Measurements from ENCODE around the gene CEACAM19. TPM values are rescaled to one million over a fixed set of nuclear protein-coding genes. Genes with fewer than 3 reads are reported as not detected.

CEACAM19 gene
- total and polyA plus RNA-seq, 10 of the 15 experiments (the other 5 are each of a cell fraction or from before 2014, with no cell fraction given) = 0.13 to 0.31 (median 0.17) TPM; not detected in 4

DNA sequence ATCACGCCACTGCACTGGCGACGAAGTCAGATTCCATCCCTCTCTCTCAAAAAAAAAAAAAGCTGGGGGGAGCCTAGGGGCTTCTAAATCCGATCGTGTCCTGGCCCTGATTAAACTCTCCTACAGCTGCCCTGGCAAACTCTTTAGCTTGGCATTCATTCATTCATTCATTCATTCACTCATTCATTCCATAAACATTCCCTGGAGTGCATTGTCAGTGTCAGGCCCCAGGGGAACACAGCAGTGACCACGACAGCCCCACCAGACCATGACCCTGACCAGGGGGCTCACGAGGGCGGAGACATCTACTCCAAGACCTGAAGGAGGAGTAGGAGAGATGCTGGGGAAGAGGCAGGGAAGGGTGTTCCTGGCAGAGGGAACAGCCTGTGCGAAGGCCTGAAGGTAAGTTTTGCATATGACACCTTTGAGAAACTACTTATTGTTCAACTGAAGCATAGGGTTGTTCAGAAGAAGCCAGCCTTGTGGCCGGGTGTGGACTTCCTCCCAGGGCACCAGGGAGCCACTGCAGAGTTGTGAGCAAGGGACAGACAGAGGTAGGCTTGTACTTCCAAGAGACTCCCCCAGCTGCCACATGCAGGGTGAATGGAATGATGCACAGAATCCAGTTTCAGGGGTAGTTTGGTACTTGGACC is 52.1 kb downstream of the CEACAM19 start (continued):
- TF ChIP-seq, protein P1, sequence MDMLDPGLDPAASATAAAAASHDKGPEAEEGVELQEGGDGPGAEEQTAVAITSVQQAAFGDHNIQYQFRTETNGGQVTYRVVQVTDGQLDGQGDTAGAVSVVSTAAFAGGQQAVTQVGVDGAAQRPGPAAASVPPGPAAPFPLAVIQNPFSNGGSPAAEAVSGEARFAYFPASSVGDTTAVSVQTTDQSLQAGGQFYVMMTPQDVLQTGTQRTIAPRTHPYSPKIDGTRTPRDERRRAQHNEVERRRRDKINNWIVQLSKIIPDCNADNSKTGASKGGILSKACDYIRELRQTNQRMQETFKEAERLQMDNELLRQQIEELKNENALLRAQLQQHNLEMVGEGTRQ (IDR thresholded peaks at IDR 0.05; ENCODE audit: borderline replicate concordance, low read depth, low read length) = no peak
- no peak for TF ChIP-seq RB1 (IDR thresholded peaks at IDR 0.05; ENCODE audit: borderline replicate concordance)
- TF ChIP-seq SP1 (IDR thresholded peaks at IDR 0.05; ENCODE audit: low read depth, low read length) = no peak
- TF ChIP-seq, protein P2, sequence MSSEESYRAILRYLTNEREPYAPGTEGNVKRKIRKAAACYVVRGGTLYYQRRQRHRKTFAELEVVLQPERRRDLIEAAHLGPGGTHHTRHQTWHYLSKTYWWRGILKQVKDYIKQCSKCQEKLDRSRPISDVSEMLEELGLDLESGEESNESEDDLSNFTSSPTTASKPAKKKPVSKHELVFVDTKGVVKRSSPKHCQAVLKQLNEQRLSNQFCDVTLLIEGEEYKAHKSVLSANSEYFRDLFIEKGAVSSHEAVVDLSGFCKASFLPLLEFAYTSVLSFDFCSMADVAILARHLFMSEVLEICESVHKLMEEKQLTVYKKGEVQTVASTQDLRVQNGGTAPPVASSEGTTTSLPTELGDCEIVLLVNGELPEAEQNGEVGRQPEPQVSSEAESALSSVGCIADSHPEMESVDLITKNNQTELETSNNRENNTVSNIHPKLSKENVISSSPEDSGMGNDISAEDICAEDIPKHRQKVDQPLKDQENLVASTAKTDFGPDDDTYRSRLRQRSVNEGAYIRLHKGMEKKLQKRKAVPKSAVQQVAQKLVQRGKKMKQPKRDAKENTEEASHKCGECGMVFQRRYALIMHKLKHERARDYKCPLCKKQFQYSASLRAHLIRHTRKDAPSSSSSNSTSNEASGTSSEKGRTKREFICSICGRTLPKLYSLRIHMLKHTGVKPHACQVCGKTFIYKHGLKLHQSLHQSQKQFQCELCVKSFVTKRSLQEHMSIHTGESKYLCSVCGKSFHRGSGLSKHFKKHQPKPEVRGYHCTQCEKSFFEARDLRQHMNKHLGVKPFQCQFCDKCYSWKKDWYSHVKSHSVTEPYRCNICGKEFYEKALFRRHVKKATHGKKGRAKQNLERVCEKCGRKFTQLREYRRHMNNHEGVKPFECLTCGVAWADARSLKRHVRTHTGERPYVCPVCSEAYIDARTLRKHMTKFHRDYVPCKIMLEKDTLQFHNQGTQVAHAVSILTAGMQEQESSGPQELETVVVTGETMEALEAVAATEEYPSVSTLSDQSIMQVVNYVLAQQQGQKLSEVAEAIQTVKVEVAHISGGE (CRISPR knock-in tag; IDR thresholded peaks at IDR 0.05) = no peak
- no peak for TF ChIP-seq MYC (IDR thresholded peaks at IDR 0.05; ENCODE audit: insufficient read depth, insufficient read length, insufficient replicate concordance, low read length, severe bottlenecking)
- TF ChIP-seq, protein P3, sequence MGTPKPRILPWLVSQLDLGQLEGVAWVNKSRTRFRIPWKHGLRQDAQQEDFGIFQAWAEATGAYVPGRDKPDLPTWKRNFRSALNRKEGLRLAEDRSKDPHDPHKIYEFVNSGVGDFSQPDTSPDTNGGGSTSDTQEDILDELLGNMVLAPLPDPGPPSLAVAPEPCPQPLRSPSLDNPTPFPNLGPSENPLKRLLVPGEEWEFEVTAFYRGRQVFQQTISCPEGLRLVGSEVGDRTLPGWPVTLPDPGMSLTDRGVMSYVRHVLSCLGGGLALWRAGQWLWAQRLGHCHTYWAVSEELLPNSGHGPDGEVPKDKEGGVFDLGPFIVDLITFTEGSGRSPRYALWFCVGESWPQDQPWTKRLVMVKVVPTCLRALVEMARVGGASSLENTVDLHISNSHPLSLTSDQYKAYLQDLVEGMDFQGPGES (IDR thresholded peaks at IDR 0.05) = no peak
- TF ChIP-seq TCF7 (IDR thresholded peaks at IDR 0.05; ENCODE audit: borderline replicate concordance) = no peak
- no peak for TF ChIP-seq SUPT20H (IDR thresholded peaks at IDR 0.05; ENCODE audit: borderline replicate concordance, control insufficient read depth, low read depth, low read length)
- peak; percentile 84; the same call in 2 of the 3 replicates for TF ChIP-seq POU2F2 (IDR thresholded peaks at IDR 0.05; ENCODE audit: borderline replicate concordance, low read depth, low read length)
- TF ChIP-seq SRF (IDR thresholded peaks at IDR 0.05; ENCODE audit: low read depth in 2 of 2, low read length in 2 of 2) = no peak
- TF ChIP-seq IRF4 (IDR thresholded peaks at IDR 0.05; ENCODE audit: low read depth, low read length) = no peak
- TF ChIP-seq, protein P4, sequence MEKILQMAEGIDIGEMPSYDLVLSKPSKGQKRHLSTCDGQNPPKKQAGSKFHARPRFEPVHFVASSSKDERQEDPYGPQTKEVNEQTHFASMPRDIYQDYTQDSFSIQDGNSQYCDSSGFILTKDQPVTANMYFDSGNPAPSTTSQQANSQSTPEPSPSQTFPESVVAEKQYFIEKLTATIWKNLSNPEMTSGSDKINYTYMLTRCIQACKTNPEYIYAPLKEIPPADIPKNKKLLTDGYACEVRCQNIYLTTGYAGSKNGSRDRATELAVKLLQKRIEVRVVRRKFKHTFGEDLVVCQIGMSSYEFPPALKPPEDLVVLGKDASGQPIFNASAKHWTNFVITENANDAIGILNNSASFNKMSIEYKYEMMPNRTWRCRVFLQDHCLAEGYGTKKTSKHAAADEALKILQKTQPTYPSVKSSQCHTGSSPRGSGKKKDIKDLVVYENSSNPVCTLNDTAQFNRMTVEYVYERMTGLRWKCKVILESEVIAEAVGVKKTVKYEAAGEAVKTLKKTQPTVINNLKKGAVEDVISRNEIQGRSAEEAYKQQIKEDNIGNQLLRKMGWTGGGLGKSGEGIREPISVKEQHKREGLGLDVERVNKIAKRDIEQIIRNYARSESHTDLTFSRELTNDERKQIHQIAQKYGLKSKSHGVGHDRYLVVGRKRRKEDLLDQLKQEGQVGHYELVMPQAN (conservative IDR thresholded peaks at IDR 0.05) = no peak
- TF ChIP-seq, protein P5, sequence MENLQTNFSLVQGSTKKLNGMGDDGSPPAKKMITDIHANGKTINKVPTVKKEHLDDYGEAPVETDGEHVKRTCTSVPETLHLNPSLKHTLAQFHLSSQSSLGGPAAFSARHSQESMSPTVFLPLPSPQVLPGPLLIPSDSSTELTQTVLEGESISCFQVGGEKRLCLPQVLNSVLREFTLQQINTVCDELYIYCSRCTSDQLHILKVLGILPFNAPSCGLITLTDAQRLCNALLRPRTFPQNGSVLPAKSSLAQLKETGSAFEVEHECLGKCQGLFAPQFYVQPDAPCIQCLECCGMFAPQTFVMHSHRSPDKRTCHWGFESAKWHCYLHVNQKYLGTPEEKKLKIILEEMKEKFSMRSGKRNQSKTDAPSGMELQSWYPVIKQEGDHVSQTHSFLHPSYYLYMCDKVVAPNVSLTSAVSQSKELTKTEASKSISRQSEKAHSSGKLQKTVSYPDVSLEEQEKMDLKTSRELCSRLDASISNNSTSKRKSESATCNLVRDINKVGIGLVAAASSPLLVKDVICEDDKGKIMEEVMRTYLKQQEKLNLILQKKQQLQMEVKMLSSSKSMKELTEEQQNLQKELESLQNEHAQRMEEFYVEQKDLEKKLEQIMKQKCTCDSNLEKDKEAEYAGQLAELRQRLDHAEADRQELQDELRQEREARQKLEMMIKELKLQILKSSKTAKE (IDR thresholded peaks at IDR 0.05; ENCODE audit: low read depth, poor library complexity, severe bottlenecking) = no peak
- TF ChIP-seq MTA2 (IDR thresholded peaks at IDR 0.05; ENCODE audit: low read depth) = no peak
- TF ChIP-seq SIX5 (IDR thresholded peaks at IDR 0.05; ENCODE audit: low read depth, low read length, severe bottlenecking) = no peak
- no peak for TF ChIP-seq YY1 (IDR thresholded peaks at IDR 0.05; ENCODE audit: low read depth, low read length)
- TF ChIP-seq PAX5 (IDR thresholded peaks at IDR 0.05; ENCODE audit: borderline replicate concordance, low read depth, low read length) = 0 out of 2 replicates have a peak, but pooled peaks have one; percentile 6
- TF ChIP-seq, protein P6, sequence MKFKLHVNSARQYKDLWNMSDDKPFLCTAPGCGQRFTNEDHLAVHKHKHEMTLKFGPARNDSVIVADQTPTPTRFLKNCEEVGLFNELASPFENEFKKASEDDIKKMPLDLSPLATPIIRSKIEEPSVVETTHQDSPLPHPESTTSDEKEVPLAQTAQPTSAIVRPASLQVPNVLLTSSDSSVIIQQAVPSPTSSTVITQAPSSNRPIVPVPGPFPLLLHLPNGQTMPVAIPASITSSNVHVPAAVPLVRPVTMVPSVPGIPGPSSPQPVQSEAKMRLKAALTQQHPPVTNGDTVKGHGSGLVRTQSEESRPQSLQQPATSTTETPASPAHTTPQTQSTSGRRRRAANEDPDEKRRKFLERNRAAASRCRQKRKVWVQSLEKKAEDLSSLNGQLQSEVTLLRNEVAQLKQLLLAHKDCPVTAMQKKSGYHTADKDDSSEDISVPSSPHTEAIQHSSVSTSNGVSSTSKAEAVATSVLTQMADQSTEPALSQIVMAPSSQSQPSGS (IDR thresholded peaks at IDR 0.05; ENCODE audit: low read length) = no peak
